ENCODE measurements around the gene STK39. TPM values are rescaled to one million over a fixed set of nuclear protein-coding genes. Genes with fewer than 3 reads are reported as not detected.

STK39 gene
- polyA plus RNA-seq, 2 of the 4 experiments (the other 2 are of a cell fraction), result 14.2 to 27.2 TPM

GRCh38 chr2:168188002-168188401 is 59.4 kb downstream of the STK39 start:
- TF ChIP-seq EHF (CRISPR knock-in tag; IDR thresholded peaks at IDR 0.05) (no peak), USF2 (IDR thresholded peaks at IDR 0.05) (no peak), ELK1 (IDR thresholded peaks at IDR 0.05; ENCODE audit: low read depth, low read length) (no peak), CHD4 (IDR thresholded peaks at IDR 0.05; ENCODE audit: borderline replicate concordance) (no peak), HEYL (CRISPR knock-in tag; IDR thresholded peaks at IDR 0.05) (no peak), MYC (IDR thresholded peaks at IDR 0.05; ENCODE audit: borderline replicate concordance, low read length) (no peak)
- no peak for FAIRE-seq
- no peak overlapping the region for H3K4me2 ChIP-seq
- ChIA-PET POLR2A (no interaction called here), CTCF (no interaction called here)
- WGBS (ENCODE audit: missing lambda C conversion rate), result 95% methylated on average over 2 of the region's 2 CpGs
- H3K27ac ChIP-seq, result no peak overlapping the region
- no peak overlapping the region for H3K4me3 ChIP-seq
- no peaks in the 10 kb centered on the region for H3K9me3 ChIP-seq
- peaks cover 28% of the 10 kb centered on the region for H3K4me1 ChIP-seq
- no peak for DNase-seq (ENCODE audit: low read depth in 1 of 2, low spot score in 1 of 2)
- ATAC-seq, result no peak

- no peak for TF ChIP-seq PHF8 (IDR thresholded peaks at IDR 0.05; ENCODE audit: borderline replicate concordance, low read depth)
- TF ChIP-seq ATOH8 (CRISPR knock-in tag; IDR thresholded peaks at IDR 0.05; ENCODE audit: low read depth), result no peak
- no peak for TF ChIP-seq RARB (CRISPR knock-in tag; IDR thresholded peaks at IDR 0.05)
- no peak for TF ChIP-seq CBX8 (IDR thresholded peaks at IDR 0.05)
- TF ChIP-seq KDM1A (IDR thresholded peaks at IDR 0.05; ENCODE audit: low read depth), result no peak
- TF ChIP-seq EP300 (IDR thresholded peaks at IDR 0.05), result no peak
- TF ChIP-seq SREBF2 (IDR thresholded peaks at IDR 0.05), result no peak
- no peak for TF ChIP-seq MYC (IDR thresholded peaks at IDR 0.05; ENCODE audit: borderline replicate concordance, low read length)
- no peak for TF ChIP-seq RNF2 (IDR thresholded peaks at IDR 0.05; ENCODE audit: borderline replicate concordance, low read depth)
- TF ChIP-seq TFCP2L1 (CRISPR knock-in tag; IDR thresholded peaks at IDR 0.05), result no peak
- TF ChIP-seq EHF (CRISPR knock-in tag; IDR thresholded peaks at IDR 0.05), result no peak
- TF ChIP-seq HES2 (IDR thresholded peaks at IDR 0.05), result no peak
- TF ChIP-seq KDM5A (IDR thresholded peaks at IDR 0.05), result no peak
- TF ChIP-seq HOXA7 (CRISPR knock-in tag; IDR thresholded peaks at IDR 0.05), result no peak
- TF ChIP-seq RFX5 (IDR thresholded peaks at IDR 0.05), result no peak
- no peak for TF ChIP-seq HDAC2 (IDR thresholded peaks at IDR 0.05)
- no peak for TF ChIP-seq MAX (IDR thresholded peaks at IDR 0.05)
- TF ChIP-seq POLR2A (IDR thresholded peaks at IDR 0.05; ENCODE audit: low read length), result no peak
- peaks cover 28% of the 10 kb centered on the region for H3K4me1 ChIP-seq
- DNase-seq (ENCODE audit: low read depth in 1 of 2, low spot score in 1 of 2) (no peak), ATAC-seq (no peak), FAIRE-seq (no peak)
- no peak overlapping the region for H3K4me3 ChIP-seq
- no peak overlapping the region for H3K4me2 ChIP-seq
- H3K27ac ChIP-seq, result no peak overlapping the region
- POLR2A ChIA-PET, result no interaction called here
- H3K9me3 ChIP-seq, result no peaks in the 10 kb centered on the region
- WGBS (ENCODE audit: missing lambda C conversion rate), result 81% methylated on average over 2 of the region's 2 CpGs
- CTCF ChIA-PET, result interaction anchor here (0.6 kb wide), 1 partner anchor 103 kb away, joined by 3 read pairs; no protein-coding TSS in a partner anchor
Observed at GRCh38 chr2:168186452-168186851, 60.9 kb downstream of the STK39 start.

GRCh38 chr2:168185583-168186274 is 61.7 kb downstream of the STK39 start:
- DNase-seq (ENCODE audit: low read depth in 1 of 2, low spot score in 1 of 2) (no peak), ATAC-seq (no peak), FAIRE-seq (no peak)
- 0 out of 3 replicates have a peak overlapping the region, but pooled peaks have one; percentile 17 for H3K4me2 ChIP-seq
- no peak overlapping the region for H3K27ac ChIP-seq
- no peaks in the 10 kb centered on the region for H3K9me3 ChIP-seq
- H3K4me3 ChIP-seq, result no peak overlapping the region
- peaks cover 25% of the 10 kb centered on the region for H3K4me1 ChIP-seq
- POLR2A ChIA-PET, result no interaction called here
- CTCF ChIA-PET, result interaction anchor here (0.6 kb wide), 1 partner anchor 104 kb away, joined by 3 read pairs; no protein-coding TSS in a partner anchor
- TF ChIP-seq MYC (IDR thresholded peaks at IDR 0.05; ENCODE audit: borderline replicate concordance, low read length) (no peak), TP53 (CRISPR knock-in tag; IDR thresholded peaks at IDR 0.05) (no peak), RARB (CRISPR knock-in tag; IDR thresholded peaks at IDR 0.05) (no peak), E2F6 (IDR thresholded peaks at IDR 0.05; ENCODE audit: borderline replicate concordance, low read depth) (no peak), HMGXB4 (CRISPR knock-in tag; IDR thresholded peaks at IDR 0.05; ENCODE audit: borderline replicate concordance) (no peak), CHD4 (IDR thresholded peaks at IDR 0.05; ENCODE audit: borderline replicate concordance) (no peak), ESRRA (IDR thresholded peaks at IDR 0.05; ENCODE audit: borderline replicate concordance, low read length) (no peak), RNF2 (IDR thresholded peaks at IDR 0.05; ENCODE audit: borderline replicate concordance, low read depth) (no peak), MAZ (IDR thresholded peaks at IDR 0.05; ENCODE audit: borderline replicate concordance, low read depth, low read length) (no peak), HDAC2 (IDR thresholded peaks at IDR 0.05) (no peak), SMC3 (IDR thresholded peaks at IDR 0.05) (no peak), ZFP36 (IDR thresholded peaks at IDR 0.05; ENCODE audit: borderline replicate concordance, partially characterized antibody) (no peak)

Data from A549 (cell line).